SK-N-SH (cell line): ENCODE measurements around the gene SIRT3. TPM values are rescaled to one million over a fixed set of nuclear protein-coding genes. Genes with fewer than 3 reads are reported as not detected.

ENCODE experiments used
- CTCF ChIA-PET: fragments of 300-600, 350-600 bp; formaldehyde crosslinking; extraction: SDS; loops from one replicate; lab custom pipeline; 2021; lab: Yijun Ruan, JAX
- POLR2A ChIA-PET: fragments of 350-600 bp; sonication (Branson Sonifier 250); formaldehyde crosslinking; extraction: SDS; loops from one replicate; lab custom pipeline; 2020; ENCODE audit warnings: antibody characterized with exemption, inconsistent platforms; lab: Yijun Ruan, JAX
- DNase-seq: peaks from one replicate; pipeline ENCODE4 v3.0.0; 2012
- H2AFZ ChIP-seq: fragments of 200-600 bp; sonication (generic); 2 replicates; pipeline ENCODE4 v1.8.1; 2016; ENCODE audit warnings: antibody characterized with exemption, mild to moderate bottlenecking, low read depth
- H3F3A ChIP-seq: fragments of 200-600 bp; sonication (generic); replicated peaks from 2 replicates; pipeline ENCODE3; 2016; ENCODE audit warnings: antibody characterized with exemption, mild to moderate bottlenecking; ENCODE audit not compliant: insufficient read depth
- H3K27ac ChIP-seq, 2 experiments: fragments of 200-500 bp in 1 of 2; fragments of 200-600 bp in 1 of 2; sonication (Bioruptor generic) in 1 of 2; sonication (generic), shearing (Covaris generic) in 1 of 2; 2 replicates each; pipeline versions ENCODE4 v1.5.1 to v1.6.1; 2014 to 2016; ENCODE audit warnings: low read depth in 2 of 2, inconsistent platforms in 1 of 2, low read length in 1 of 2, mild to moderate bottlenecking in 1 of 2, mixed read lengths in 1 of 2
- H3K27me3 ChIP-seq: fragments of 200-600 bp; sonication (generic), shearing (Covaris generic); 2 replicates; pipeline ENCODE4 v1.6.1; 2016; ENCODE audit warnings: mixed run types; ENCODE audit not compliant: insufficient read depth
- H3K36me3 ChIP-seq, 2 experiments: fragments of 200-500 bp in 1 of 2; fragments of 200-600 bp in 1 of 2; sonication (Bioruptor generic) in 1 of 2; sonication (generic) in 1 of 2; replicated peaks in 1 of 2; 2 replicates each; pipeline versions ENCODE3 to v1.5.1; 2014 to 2016; ENCODE audit warnings: low read length in 1 of 2, mild to moderate bottlenecking in 1 of 2; ENCODE audit not compliant: insufficient read depth in 2 of 2, control insufficient read depth in 1 of 2
- H3K4me1 ChIP-seq, 2 experiments: fragments of 200-500 bp in 1 of 2; fragments of 200-600 bp in 1 of 2; sonication (Bioruptor generic) in 1 of 2; sonication (generic), shearing (Covaris generic) in 1 of 2; 2 replicates each; pipeline versions ENCODE4 v1.5.1 to v1.6.1; 2014 to 2016; ENCODE audit warnings: low read depth in 1 of 2, low read length in 1 of 2, mixed run types in 1 of 2; ENCODE audit not compliant: insufficient read depth in 2 of 2, control insufficient read depth in 1 of 2
- H3K4me2 ChIP-seq: fragments of 200-600 bp; sonication (generic), shearing (Covaris generic); 2 replicates; pipeline ENCODE4 v1.6.1; 2017; ENCODE audit warnings: mixed run types
- H3K4me3 ChIP-seq, 2 experiments: fragments of 200-500 bp in 1 of 2; fragments of 200-600 bp in 1 of 2; sonication (Bioruptor generic) in 1 of 2; sonication (generic), shearing (Covaris generic) in 1 of 2; 2 replicates each; pipeline versions ENCODE4 v1.5.1 to v1.8.1; 2014 to 2016; ENCODE audit warnings: low read depth in 2 of 2, inconsistent platforms in 1 of 2, low read length in 1 of 2, mild to moderate bottlenecking in 1 of 2, mixed read lengths in 1 of 2, moderate library complexity in 1 of 2
- H3K79me2 ChIP-seq: fragments of 200-600 bp; sonication (generic); 2 replicates; pipeline ENCODE4 v1.8.1; 2017; ENCODE audit warnings: mild to moderate bottlenecking; ENCODE audit not compliant: insufficient read depth
- H3K9ac ChIP-seq: fragments of 200-600 bp; sonication (generic); 2 replicates; pipeline ENCODE4 v1.6.1; 2017; ENCODE audit warnings: mixed run types
- H3K9me2 ChIP-seq: fragments of 200-600 bp; sonication (generic); 2 replicates; pipeline ENCODE4 v1.6.1; 2017; ENCODE audit warnings: mixed run types
- H3K9me3 ChIP-seq: fragments of 200-600 bp; sonication (generic); 2 replicates; pipeline ENCODE4 v1.6.1; 2017; ENCODE audit warnings: mixed run types, mild to moderate bottlenecking, moderate library complexity
- H4K20me1 ChIP-seq: fragments of 200-600 bp; sonication (generic); 2 replicates; pipeline ENCODE4 v1.6.1; 2017; ENCODE audit warnings: mild to moderate bottlenecking, mixed run types; ENCODE audit not compliant: insufficient read depth
- CTCF ChIP-seq: fragments of 200-600 bp; sonication (generic); IDR thresholded peaks from 2 replicates; pipeline ENCODE4 v1.6.1; 2017; ENCODE audit warnings: antibody characterized with exemption, mild to moderate bottlenecking, moderate library complexity
- EZH2phosphoT487 ChIP-seq: fragments of 200-600 bp; sonication (generic); IDR thresholded peaks from 2 replicates; pipeline ENCODE4 v1.6.1; 2017; ENCODE audit warnings: low read depth, mixed run types, mild to moderate bottlenecking, antibody characterized with exemption, moderate library complexity, borderline replicate concordance
- FOSL2 ChIP-seq: IDR thresholded peaks from 2 replicates; pipeline ENCODE4 v1.4.0; 2012; ENCODE audit warnings: low read depth, mild to moderate bottlenecking, moderate library complexity, borderline replicate concordance
- MAX ChIP-seq: IDR thresholded peaks from 2 replicates; pipeline ENCODE4 v1.4.0; 2012; ENCODE audit warnings: low read depth
- MEF2A ChIP-seq: IDR thresholded peaks from 2 replicates; pipeline ENCODE4 v1.4.0; 2012; ENCODE audit warnings: low read depth, borderline replicate concordance
- NFIC ChIP-seq: IDR thresholded peaks from 2 replicates; pipeline ENCODE4 v1.4.0; 2012; ENCODE audit warnings: borderline replicate concordance
- NRF1 ChIP-seq: IDR thresholded peaks from 2 replicates; pipeline ENCODE4 v1.6.1; 2012; ENCODE audit warnings: low read depth, mild to moderate bottlenecking, low read length
- POLR2AphosphoS5 ChIP-seq: IDR thresholded peaks from 2 replicates; pipeline ENCODE4 v1.6.1; 2012; ENCODE audit warnings: low read depth, low read length
- SIN3A ChIP-seq: IDR thresholded peaks from 2 replicates; pipeline ENCODE4 v1.6.1; 2012; ENCODE audit warnings: low read depth, mild to moderate bottlenecking, low read length, moderate library complexity, borderline replicate concordance
- TAF1 ChIP-seq: IDR thresholded peaks from 2 replicates; pipeline ENCODE4 v1.6.1; 2012; ENCODE audit warnings: low read depth, mild to moderate bottlenecking, low read length, moderate library complexity, borderline replicate concordance
- TCF12 ChIP-seq: IDR thresholded peaks from 2 replicates; pipeline ENCODE4 v1.4.0; 2012
- WGBS: methylation state at CpG from one replicate; pipeline ENCODE4 v1.1.6; 2017; ENCODE audit warnings: low lambda C conversion rate; 5-methylcytosine and 5-hydroxymethylcytosine counted together
- polyA plus RNA-seq, 3 experiments: library from polyadenylated mRNA; depleted of rRNA; stranded (reverse); fragments of >200 nt; gene quantifications; 2 replicates each; pipeline ENCODE4 v1.2.3, GENCODE V29; 2012
- TF ChIP-seq, protein P1 (sequence below): fragments of 150-350 bp; IDR thresholded peaks from 2 replicates; pipeline ENCODE4 v1.6.1; 2017; ENCODE audit warnings: antibody characterized with exemption, low read length, low read depth, borderline replicate concordance
- TF ChIP-seq, protein P2 (sequence below): IDR thresholded peaks from 2 replicates; pipeline ENCODE4; 2012
- TF ChIP-seq, protein P3 (sequence below): fragments of 150-350 bp; IDR thresholded peaks from 2 replicates; pipeline ENCODE4 v1.6.1; 2016; ENCODE audit warnings: mild to moderate bottlenecking, low read depth, low read length

The SIRT3 gene
- polyA plus RNA-seq, 1 of the 3 experiments (the other 2 are of a cell fraction) = 34.4 TPM

- H3K9me3 ChIP-seq = no peaks in the 10 kb centered on the region
These were observed 36.4 kb downstream of the SIRT3 start for GRCh38 chr11:199782-200181.

DNA sequence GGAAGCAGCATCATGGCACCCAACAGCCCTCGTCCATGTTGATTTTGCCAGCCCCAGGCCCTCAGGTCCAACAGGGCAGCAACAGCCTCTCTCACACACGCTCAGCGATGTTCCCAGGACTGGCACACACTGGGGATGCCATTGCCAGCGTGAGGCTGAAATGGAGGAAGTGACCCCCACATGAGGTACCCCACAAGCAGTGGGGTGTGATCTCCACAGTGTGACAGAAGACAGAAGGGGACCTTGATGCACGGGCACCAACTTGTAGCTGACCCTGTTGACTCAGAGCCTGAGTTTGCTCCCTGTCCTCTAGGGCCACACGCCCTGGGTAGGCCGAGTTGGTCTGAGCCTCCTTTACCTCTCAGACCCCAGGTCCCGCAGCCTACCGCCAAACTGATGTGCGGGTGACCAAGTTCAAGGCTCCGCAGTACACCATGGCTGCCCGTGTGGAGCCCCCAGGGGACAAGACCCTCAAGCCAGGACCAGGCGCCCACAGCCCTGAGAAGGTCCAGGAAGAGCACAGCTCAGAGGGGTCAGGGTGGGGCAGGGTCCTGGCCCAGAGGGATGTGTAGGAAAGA is 37.0 kb downstream of the SIRT3 start:
- ChIA-PET POLR2A (no interaction called here), CTCF (interaction anchor here (1.0 to 1.2 kb wide), 2 partner anchors 23 to 320 kb away, joined by 3 read pairs; no protein-coding TSS in a partner anchor)
- H3F3A ChIP-seq = no peaks in the 10 kb centered on the region
- no peaks in the 10 kb centered on the region for H3K27me3 ChIP-seq
- H4K20me1 ChIP-seq = peaks cover 17% of the 10 kb centered on the region
- no peak overlapping the region for H3K4me3 ChIP-seq
- no peaks in the 10 kb centered on the region for H3K9me2 ChIP-seq
- 65% methylated on average over 6 of the region's 13 CpGs for WGBS
- H3K79me2 ChIP-seq = peaks cover 8% of the 10 kb centered on the region; the same call in 1 of the 2 replicates
- no peak overlapping the region for H2AFZ ChIP-seq
- H3K4me1 ChIP-seq = no peaks in the 10 kb centered on the region
- peaks cover 10 to 18% of the 10 kb centered on the region in 2 experiments for H3K36me3 ChIP-seq
- no peak overlapping the region for H3K9ac ChIP-seq
- H3K4me2 ChIP-seq = no peak overlapping the region
- no peak overlapping the region for H3K27ac ChIP-seq
- no peak for DNase-seq
- no peaks in the 10 kb centered on the region for H3K9me3 ChIP-seq
- TF ChIP-seq TCF12 (no peak), SIN3A (no peak), NRF1 (no peak), MAX (no peak), FOSL2 (no peak), NFIC (no peak), EZH2phosphoT487 (no peak), CTCF (no peak), MEF2A (no peak)
- TF ChIP-seq, protein P1, sequence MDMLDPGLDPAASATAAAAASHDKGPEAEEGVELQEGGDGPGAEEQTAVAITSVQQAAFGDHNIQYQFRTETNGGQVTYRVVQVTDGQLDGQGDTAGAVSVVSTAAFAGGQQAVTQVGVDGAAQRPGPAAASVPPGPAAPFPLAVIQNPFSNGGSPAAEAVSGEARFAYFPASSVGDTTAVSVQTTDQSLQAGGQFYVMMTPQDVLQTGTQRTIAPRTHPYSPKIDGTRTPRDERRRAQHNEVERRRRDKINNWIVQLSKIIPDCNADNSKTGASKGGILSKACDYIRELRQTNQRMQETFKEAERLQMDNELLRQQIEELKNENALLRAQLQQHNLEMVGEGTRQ = no peak
- TF ChIP-seq, protein P2, sequence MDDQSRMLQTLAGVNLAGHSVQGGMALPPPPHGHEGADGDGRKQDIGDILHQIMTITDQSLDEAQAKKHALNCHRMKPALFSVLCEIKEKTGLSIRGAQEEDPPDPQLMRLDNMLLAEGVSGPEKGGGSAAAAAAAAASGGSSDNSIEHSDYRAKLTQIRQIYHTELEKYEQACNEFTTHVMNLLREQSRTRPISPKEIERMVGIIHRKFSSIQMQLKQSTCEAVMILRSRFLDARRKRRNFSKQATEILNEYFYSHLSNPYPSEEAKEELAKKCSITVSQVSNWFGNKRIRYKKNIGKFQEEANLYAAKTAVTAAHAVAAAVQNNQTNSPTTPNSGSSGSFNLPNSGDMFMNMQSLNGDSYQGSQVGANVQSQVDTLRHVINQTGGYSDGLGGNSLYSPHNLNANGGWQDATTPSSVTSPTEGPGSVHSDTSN = no peak
- TF ChIP-seq, protein P3, sequence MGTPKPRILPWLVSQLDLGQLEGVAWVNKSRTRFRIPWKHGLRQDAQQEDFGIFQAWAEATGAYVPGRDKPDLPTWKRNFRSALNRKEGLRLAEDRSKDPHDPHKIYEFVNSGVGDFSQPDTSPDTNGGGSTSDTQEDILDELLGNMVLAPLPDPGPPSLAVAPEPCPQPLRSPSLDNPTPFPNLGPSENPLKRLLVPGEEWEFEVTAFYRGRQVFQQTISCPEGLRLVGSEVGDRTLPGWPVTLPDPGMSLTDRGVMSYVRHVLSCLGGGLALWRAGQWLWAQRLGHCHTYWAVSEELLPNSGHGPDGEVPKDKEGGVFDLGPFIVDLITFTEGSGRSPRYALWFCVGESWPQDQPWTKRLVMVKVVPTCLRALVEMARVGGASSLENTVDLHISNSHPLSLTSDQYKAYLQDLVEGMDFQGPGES = no peak

More at GRCh38 chr11:199782-200181, 36.4 kb downstream of the SIRT3 start:
- POLR2A ChIA-PET = no interaction called here
- no peak for DNase-seq
- peaks cover 15% of the 10 kb centered on the region for H3K79me2 ChIP-seq
- no peak overlapping the region for H3K4me2 ChIP-seq
- H4K20me1 ChIP-seq = peaks cover 24% of the 10 kb centered on the region
- WGBS = 85% methylated on average over 6 of the region's 8 CpGs
- CTCF ChIA-PET = interaction anchor here (1.0 kb wide), 1 partner anchor 22 kb away, joined by 3 read pairs; no protein-coding TSS in a partner anchor
- TF ChIP-seq POLR2AphosphoS5 (no peak), MAX (no peak), CTCF (no peak), TAF1 (no peak)
- no peak overlapping the region for H3K4me3 ChIP-seq
- no peaks in the 10 kb centered on the region for H3F3A ChIP-seq
- H3K9ac ChIP-seq = no peak overlapping the region
- H3K36me3 ChIP-seq = peaks cover 17 to 25% of the 10 kb centered on the region in 2 experiments
- H3K27ac ChIP-seq = no peak overlapping the region
- H3K4me1 ChIP-seq = no peaks in the 10 kb centered on the region
- no peak overlapping the region for H2AFZ ChIP-seq
- H3K27me3 ChIP-seq = no peaks in the 10 kb centered on the region
- no peaks in the 10 kb centered on the region for H3K9me2 ChIP-seq
